ENCODE data around the gene NOC2L. TPM values are rescaled to one million over a fixed set of nuclear protein-coding genes. Genes with fewer than 3 reads are reported as not detected.

The NOC2L gene
- total RNA-seq, 4 donors from 2014 or later = 31.9 to 39.8 (median 34.6) TPM

GRCh38 chr1:956636-957035 is 2.4 kb downstream of the NOC2L start:
- TF ChIP-seq CTCF (IDR thresholded peaks at IDR 0.05) (no peak), POLR2A (IDR thresholded peaks at IDR 0.05) (no peak)
- Histone ChIP-seq H3K36me3 (peaks cover 49 to 51% of the 10 kb centered on the region in 2 donors), H3K27me3 (no peaks in the 10 kb centered on the region), H3K4me3 (replicated peaks in 1 of 3) (no peak overlapping the region), H3K9me3 (no peaks in the 10 kb centered on the region), H3K27ac (no peak overlapping the region), H3K4me1 (peaks cover 17 to 28% of the 10 kb centered on the region in 2 donors)
- intact Hi-C loops (cut with DNase I) = no loop called here
- 87 to 96% methylated on average over 11 of the region's 11 CpGs for WGBS, 2 donors
- DNase-seq = no peak

GRCh38 chr1:955474-955873 is 3.6 kb downstream of the NOC2L start:
- 89 to 92% methylated on average over 6 of the region's 6 CpGs for WGBS, 2 donors
- Histone ChIP-seq H3K4me1 (peaks cover 17 to 24% of the 10 kb centered on the region in 2 donors), H3K27ac (no peak overlapping the region), H3K4me3 (replicated peaks in 1 of 3) (no peak overlapping the region), H3K27me3 (no peaks in the 10 kb centered on the region), H3K36me3 (peaks cover 58 to 61% of the 10 kb centered on the region in 2 donors), H3K9me3 (no peaks in the 10 kb centered on the region)
- no peak for DNase-seq
- TF ChIP-seq POLR2A (IDR thresholded peaks at IDR 0.05) = no peak
- TF ChIP-seq CTCF (IDR thresholded peaks at IDR 0.05) = no peak
- intact Hi-C loops (cut with DNase I) = no loop called here

GRCh38 chr1:954927-955326 is 4.1 kb downstream of the NOC2L start:
- H3K9me3 ChIP-seq = no peaks in the 10 kb centered on the region
- TF ChIP-seq CTCF (IDR thresholded peaks at IDR 0.05) = no peak
- no peak for TF ChIP-seq POLR2A (IDR thresholded peaks at IDR 0.05)
- peaks cover 63 to 64% of the 10 kb centered on the region in 2 donors for H3K36me3 ChIP-seq

GRCh38 chr1:953524-954320 is 5.3 kb downstream of the NOC2L start:
- no peak overlapping the region for H3K4me3 ChIP-seq (replicated peaks in 1 of 3)
- H3K9me3 ChIP-seq = no peaks in the 10 kb centered on the region
- H3K27ac ChIP-seq = no peak overlapping the region
- peaks cover 67 to 69% of the 10 kb centered on the region in 2 donors for H3K36me3 ChIP-seq
- TF ChIP-seq POLR2A (IDR thresholded peaks at IDR 0.05) (no peak), CTCF (IDR thresholded peaks at IDR 0.05) (no peak)
- intact Hi-C loops (cut with DNase I) = no loop called here
- peaks cover 11 to 14% of the 10 kb centered on the region in 2 donors for H3K4me1 ChIP-seq
- no peak for DNase-seq
- 96 to 97% methylated on average over 18 to 21 of the region's 32 CpGs for WGBS, 2 donors
- H3K27me3 ChIP-seq = no peaks in the 10 kb centered on the region

More at GRCh38 chr1:954927-955326, 4.1 kb downstream of the NOC2L start:
- Histone ChIP-seq H3K4me3 (replicated peaks in 1 of 3) (no peak overlapping the region), H3K27ac (no peak overlapping the region), H3K4me1 (peaks cover 17 to 20% of the 10 kb centered on the region in 2 donors), H3K27me3 (no peaks in the 10 kb centered on the region)
- intact Hi-C loops (cut with DNase I) = no loop called here
- no peak for DNase-seq
- 90 to 94% methylated on average over 13 of the region's 13 CpGs for WGBS, 2 donors

GRCh38 chr1:952603-953002 is 6.5 kb downstream of the NOC2L start:
- TF ChIP-seq POLR2A (IDR thresholded peaks at IDR 0.05) (no peak), CTCF (IDR thresholded peaks at IDR 0.05) (no peak)
- WGBS, 2 donors = 78% methylated on average over 3 of the region's 7 CpGs; no CpG with 5 or more reads in 1 of the 2 donors
- intact Hi-C loops (cut with DNase I) = no loop called here
- no peak for DNase-seq
- Histone ChIP-seq H3K4me1 (peaks cover 0 to 4% of the 10 kb centered on the region in 2 donors), H3K27me3 (no peaks in the 10 kb centered on the region), H3K36me3 (peaks cover 74 to 79% of the 10 kb centered on the region in 2 donors), H3K27ac (no peak overlapping the region), H3K9me3 (no peaks in the 10 kb centered on the region), H3K4me3 (replicated peaks in 1 of 3) (no peak overlapping the region)

Data from thyroid gland (tissue), 4 donors.